ENCODE measurements around the gene HDC. TPM values are rescaled to one million over a fixed set of nuclear protein-coding genes. Genes with fewer than 3 reads are reported as not detected.

Gene HDC, protein sequence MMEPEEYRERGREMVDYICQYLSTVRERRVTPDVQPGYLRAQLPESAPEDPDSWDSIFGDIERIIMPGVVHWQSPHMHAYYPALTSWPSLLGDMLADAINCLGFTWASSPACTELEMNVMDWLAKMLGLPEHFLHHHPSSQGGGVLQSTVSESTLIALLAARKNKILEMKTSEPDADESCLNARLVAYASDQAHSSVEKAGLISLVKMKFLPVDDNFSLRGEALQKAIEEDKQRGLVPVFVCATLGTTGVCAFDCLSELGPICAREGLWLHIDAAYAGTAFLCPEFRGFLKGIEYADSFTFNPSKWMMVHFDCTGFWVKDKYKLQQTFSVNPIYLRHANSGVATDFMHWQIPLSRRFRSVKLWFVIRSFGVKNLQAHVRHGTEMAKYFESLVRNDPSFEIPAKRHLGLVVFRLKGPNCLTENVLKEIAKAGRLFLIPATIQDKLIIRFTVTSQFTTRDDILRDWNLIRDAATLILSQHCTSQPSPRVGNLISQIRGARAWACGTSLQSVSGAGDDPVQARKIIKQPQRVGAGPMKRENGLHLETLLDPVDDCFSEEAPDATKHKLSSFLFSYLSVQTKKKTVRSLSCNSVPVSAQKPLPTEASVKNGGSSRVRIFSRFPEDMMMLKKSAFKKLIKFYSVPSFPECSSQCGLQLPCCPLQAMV
- not detected in 2 replicates for total RNA-seq

DNA sequence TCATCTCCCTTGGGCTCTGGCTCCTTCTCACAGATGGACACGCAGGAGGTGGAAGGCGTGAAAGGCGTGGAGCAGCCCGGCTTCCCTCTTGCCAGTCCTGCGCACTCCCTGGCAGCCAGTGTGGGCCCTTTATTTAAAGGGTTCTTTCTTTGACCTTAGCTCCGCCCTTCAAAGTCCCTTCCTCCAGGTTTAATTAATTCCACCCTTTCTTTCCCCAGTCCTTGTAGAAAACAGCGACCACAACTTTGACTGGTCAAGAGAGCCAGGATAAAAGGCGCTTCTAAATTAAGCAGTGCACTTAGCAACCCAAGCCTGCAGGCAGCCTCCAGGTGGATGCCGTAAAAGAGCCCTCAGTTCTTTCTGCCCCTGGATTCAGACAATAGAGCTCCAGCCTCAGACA lies at the start of gene HDC:
Gene HDC, minus strand, starts transcription at position 107 of the 400 bp plus-strand sequence. Its CDS starts 103 bp downstream, at position 4.
- DNase-seq (ENCODE audit: low read depth in 2 of 2) = no peak

DNA sequence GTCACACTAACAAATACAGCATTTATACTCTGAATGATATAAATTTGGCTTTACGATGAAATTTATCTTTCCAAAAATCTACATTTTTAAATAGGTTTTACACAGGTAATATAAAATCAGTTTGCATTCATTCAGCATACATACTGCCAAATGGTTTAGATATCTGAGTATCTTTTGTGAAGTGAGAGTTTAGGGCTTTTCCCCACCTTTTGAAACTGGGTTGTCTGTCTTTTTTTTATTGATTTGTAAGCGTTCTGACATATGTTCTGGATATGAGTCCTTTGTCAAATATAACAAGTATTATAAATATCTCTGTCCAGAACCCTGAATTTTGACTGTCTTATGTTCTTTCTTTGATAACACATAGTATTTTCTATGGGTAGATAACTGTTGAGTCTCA lies 47.1 kb upstream of the HDC start:
- no peak for DNase-seq (ENCODE audit: low read depth in 2 of 2)

DNA sequence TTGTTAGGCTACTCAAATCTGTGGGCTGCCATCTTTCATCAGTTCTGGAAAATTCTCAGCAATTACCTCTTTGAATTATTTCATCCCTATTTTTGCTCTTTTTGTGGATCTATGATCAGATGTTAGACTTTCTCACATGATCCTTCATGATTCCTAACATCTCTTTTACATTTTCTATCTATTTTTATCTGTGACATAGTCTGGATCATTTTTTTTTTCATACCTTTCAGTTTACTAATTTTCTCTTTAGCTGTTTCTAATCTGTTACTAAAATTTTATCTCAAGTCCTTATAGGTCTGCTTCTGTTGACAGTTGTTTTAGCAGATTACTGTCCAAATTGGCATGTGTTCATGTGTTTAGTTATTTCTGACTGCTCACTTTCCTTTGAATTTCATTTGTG lies 42.3 kb upstream of the HDC start:
- no peak for DNase-seq (ENCODE audit: low read depth in 2 of 2)

DNA sequence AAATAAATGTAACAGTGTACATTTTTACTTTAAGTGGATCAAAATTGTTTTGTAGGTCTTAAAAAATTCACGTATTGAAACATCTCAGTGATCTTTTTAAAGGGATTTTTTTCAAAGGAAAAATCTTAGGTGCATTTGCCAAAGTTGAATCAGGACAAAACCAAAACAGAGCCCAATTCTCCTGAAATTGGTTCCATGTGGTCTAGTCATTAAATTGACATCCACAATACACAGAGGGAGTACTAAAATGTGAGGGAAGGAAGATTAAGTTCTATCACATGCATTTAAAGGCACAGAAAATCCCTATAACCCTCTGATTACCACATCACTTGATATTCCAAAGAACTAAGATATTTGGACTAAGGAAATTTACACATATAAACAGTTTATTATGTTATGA lies 39.3 kb upstream of the HDC start:
- DNase-seq (ENCODE audit: low read depth in 2 of 2) = no peak

DNA sequence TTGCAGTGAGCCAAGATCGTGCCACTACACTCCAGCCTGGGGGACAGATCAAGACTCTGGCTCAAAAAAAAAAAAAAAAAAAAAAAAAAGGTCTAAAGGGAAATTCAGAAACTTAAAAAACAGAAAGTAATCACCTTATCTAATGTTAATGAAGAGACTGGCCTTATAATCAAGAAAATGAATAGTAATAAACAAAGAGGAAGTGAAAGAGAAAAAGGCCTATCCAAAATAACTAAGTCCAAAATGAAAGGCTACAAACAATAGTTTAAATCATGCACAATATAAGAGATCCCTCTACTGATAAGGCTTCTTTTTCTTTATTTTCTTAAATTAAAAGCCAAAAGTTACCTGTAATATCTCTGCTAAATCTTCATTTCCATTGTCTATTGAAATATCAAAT lies 37.1 kb upstream of the HDC start:
- no peak for DNase-seq (ENCODE audit: low read depth in 2 of 2)

DNA sequence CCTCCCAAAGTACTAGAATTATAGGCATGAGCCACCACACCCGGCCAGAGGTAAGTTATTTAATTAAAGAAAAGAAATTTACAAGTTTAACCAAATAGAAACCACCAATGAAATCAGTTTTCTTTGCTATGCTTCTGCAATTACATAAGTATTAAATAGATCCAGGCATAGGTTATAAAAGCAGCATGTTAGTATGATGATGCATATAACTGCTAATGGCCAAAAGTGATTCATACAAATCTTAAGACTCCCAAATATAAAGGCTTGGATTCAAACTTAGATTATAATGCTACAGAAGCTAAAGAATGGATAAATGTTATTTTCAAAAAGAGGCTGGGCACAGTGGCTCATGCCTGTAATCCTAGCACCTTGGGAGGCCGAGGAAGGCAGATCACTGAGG lies 32.8 kb upstream of the HDC start:
- no peak for DNase-seq (ENCODE audit: low read depth in 2 of 2)

DNA sequence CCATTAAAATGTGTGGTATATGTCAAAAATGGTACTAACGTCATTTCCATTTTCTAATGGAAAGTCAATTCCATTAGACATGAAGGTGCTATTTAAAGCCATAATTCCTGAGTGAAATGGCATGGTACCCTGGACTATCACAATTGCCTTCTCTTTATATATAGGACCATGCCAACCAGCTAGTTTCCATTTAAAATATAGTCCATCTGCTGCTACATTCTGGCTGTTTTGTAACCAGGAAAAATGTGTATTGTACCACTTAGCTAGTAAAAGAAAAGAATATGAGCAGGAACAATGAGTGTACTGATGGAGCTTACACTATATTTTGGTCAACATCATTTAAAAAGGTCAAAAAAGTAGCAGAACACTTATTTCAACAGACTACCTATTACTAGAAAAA lies 30.4 kb upstream of the HDC start:
- DNase-seq (ENCODE audit: low read depth in 2 of 2) = no peak

DNA sequence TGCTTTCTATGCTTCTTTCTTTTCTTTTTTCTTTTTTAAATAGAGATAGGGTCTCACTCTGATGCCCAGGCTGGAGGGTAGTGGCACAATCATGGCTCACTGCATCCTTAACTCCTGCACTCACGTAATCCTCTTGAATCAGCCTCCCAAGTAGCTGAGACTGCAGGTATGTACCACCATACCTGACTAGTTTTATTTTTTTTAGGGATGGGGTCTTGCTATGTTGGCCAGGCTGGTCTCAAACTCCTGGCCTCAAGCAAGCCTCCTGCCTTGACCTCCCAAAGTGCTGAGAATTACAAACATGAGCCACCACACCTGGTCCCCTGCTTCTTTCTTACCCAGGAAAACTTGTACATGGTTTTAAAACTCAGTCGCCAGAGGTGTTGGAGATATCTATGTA lies 24.2 kb upstream of the HDC start:
- DNase-seq (ENCODE audit: low read depth in 2 of 2) = no peak

DNA sequence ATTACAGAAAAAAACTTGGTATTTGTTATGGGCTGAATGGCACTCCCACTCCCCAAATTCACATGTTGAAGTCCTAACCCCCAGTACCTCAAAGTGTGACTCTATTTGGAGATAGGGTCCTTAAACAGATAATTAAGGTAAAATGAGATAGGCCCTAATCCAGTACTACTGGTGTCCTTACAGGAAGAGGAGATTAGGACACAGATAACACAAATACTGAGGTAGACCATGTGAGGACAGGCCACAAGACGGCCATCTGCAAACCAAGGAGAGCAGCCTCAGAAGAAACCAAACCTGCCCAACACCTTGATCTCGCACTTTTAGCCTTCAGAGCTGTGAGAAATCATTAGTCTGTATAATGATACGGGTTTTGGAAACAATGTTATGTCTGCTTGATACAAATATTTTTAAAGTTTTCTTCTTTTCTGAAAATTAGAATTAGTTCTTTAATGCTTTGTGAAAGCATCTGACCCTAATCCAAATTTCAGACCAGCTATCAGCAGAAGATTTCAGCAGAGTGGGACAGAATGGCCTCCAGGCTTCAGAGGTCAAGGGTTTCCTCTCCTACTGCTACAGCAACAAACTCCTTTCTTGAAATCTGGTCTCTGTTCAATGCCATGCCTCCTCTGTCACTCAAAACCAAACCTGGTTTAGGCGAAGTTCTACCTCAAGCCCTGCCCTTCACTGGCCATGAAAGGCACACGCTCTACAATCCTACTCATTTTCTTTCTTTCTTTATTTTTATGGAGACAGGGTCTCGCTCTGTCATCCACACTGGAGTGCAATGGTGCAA lies 22.0 kb upstream of the HDC start:
- DNase-seq (ENCODE audit: low read depth in 2 of 2) = no peak

DNA sequence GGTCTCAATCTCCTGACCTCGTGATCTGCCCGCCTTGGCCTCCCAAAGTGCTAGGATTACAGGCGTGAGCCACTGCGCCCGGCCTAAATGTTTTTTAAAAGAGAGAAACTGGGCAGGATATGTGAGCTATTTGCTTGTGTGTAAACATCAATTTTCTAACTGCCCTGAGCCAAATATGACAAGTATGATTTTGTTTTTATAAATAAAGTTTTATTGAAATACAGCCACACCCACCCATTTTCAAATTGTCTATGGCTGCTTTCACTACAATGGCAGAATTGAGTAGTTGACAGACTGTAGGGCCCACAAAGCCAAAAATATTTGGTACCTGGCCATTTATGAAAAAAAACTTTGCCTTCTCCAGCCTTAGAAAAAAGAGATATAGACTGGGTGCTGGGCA lies 15.9 kb upstream of the HDC start:
- DNase-seq (ENCODE audit: low read depth in 2 of 2) = no peak

DNA sequence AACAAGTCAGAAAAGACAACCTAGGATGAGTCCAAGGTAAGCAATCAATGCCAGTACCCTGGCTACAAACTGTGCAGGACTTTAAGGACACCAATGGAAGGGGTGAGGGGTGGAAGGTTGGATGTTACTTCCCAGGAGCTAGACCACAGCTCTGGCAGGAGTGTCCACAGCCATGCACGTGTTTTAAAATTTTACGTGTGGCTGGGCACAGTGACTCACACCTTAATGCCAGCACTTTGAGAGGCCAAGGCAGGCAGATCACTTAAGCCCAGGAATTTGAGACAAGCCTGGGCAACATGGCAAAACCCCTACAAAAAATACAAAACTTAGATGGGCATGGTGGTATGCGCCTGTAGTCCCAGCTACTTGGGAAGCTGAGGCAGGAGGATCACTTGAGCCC lies 14.7 kb upstream of the HDC start:
- no peak for DNase-seq (ENCODE audit: low read depth in 2 of 2)

DNA sequence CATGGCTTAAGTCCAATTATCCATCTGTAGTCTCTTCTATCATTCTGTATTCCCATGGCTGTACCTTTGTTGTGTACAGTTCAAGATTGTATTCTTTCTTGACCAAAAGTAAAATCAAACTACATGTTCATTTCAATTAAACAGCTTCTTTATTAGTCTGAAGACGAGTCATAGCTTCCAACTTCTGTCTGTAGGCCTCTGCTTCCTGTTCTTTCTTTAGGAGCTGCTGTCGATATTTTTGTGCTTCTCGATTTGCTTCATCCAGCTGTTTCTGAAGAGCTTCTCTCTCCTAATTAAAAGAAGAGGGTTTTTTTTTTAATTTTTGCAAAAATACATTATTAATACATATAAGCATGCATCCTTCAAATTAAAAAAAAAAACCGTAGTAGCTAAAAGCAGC lies 13.0 kb upstream of the HDC start:
- DNase-seq (ENCODE audit: low read depth in 2 of 2) = no peak

DNA sequence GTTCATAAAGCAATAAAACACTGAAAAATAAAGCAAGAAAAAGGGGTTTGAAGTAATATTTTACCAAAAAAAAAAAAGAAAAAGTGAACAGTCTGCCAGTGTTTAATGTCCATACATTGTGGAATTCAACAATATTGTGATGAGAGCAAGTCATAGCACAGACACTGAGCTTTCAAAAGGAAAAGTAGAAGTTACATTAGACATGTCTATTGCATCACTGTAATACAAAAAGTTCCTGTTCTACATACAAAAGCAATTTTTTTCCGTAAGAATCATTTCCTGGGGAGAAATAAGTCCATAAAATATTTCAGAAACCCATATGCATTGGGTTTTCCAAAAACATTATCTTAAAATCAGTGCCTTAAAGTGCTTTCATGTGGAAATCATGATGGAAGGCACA lies 11.8 kb upstream of the HDC start:
- no peak for DNase-seq (ENCODE audit: low read depth in 2 of 2)

DNA sequence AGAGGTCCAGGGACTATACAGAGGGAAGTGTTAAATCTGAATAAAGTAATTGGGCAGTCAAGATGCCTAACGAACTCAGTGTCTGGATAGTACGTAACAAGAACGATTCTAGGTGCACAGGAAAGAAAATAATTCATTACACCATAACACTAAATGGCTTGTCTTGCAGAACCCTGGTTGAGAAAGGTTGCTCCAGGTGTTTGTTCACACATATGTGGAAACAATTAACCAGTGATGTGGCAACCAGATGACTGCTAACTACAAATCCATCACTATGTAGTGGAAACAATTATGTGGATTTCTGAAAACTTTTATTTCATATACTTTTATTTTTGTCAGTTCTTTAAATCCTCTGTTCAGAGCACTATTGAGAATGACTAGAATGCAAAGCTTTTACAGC lies 10.4 kb upstream of the HDC start:
- no peak for DNase-seq (ENCODE audit: low read depth in 2 of 2)

DNA sequence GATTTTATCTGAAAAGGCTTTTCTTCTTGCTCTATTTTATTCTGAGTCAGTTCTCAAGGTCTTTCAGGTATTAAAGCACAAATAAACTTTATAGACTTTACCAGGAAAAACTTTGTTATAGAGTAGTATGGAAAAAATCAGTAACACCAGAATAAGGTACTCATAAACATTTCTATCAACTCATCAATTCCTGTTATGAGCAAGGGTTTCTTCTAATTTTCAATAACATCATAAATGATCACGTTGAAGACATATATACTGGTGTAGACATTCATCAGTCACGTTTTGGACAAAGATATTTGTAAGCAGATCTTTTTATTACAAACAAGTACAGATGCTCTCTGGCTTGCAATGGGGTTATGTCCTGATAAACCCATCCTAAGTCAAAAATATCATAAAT lies 9.6 kb upstream of the HDC start:
- no peak for DNase-seq (ENCODE audit: low read depth in 2 of 2)

DNA sequence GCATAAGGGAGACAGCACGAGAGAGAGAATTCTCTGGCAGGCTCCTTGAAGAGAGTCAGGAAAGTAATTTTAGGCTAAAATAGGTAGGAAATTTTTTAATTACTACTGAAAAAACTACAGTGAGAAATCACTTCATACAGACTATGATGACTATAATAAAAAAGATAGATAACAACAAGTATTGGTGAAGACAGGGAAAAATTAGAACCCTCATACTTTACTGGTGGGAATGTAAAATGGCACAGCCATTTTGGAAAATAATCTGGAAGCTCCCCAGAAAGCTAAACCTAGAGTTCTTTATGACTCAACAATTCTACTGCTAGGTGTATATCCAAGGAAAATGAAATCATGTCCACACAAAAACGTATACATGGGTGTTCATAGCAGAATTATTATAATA lies 2.1 kb upstream of the HDC start:
- DNase-seq (ENCODE audit: low read depth in 2 of 2) = no peak

DNA sequence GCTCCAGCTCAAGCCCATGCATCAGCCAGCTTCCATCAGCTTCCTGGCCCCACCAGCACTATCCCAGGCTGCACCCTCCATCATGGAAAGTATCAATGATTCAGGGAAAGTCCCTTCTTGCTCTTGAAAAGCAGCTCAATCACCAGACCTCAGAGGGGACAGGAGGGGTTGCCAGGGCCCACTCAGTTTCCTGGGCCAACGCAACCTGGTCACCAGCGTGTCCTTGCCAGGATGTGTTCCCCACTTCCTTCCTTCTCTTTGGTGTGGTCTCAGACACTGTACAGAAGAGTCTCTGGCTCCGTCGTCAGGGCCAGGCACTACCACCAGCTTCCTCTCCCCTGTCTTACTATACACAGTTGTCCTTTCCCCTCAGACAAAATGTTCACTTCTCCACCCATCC lies 3.0 kb downstream of the HDC start:
- no peak for DNase-seq (ENCODE audit: low read depth in 2 of 2)

DNA sequence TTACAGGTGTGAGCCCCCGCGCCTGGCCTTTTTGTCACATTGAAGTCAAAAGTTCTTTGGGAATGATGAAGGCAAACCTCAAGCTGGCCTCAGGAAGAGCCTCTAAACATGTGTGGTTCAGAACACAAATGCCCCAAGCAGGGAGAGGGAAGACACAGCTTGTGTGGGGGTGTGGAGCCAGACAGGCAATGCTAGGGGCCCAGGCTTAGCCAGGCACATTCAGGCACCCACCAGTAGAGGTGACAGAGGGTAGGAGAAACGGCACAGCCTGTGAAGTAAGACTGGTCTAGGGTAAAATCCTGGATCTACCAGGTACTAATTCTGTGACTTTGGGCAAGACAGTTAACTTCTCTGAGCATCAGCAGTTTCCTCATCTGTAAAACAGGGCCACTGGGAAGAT lies 3.5 kb downstream of the HDC start:
- DNase-seq (ENCODE audit: low read depth in 2 of 2) = no peak

DNA sequence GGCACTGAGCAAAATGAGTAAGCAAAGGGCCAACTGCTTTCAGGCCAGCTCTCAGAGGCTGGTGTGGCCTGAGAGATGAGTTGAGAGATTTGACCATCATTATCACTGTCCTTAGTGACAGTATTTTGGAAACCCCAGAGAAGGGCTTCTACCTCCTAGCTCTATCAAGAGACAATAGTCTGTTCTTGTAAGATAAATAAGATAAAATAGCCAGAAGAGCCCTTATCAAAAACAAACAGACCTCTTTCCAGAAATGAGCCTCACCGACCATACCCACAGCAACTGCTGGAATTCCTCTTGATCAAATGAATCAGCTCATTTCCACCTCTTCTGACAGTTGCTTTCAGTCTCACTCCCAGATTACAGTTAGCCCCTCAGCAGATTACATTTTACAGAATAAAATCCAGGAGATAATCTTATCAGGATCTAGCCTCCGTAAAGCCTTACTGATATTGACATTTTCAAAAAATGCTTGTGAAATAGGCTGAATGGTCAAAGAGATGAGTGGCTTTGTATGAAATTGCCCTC lies 4.5 kb downstream of the HDC start:
- DNase-seq (ENCODE audit: low read depth in 2 of 2) = no peak

DNA sequence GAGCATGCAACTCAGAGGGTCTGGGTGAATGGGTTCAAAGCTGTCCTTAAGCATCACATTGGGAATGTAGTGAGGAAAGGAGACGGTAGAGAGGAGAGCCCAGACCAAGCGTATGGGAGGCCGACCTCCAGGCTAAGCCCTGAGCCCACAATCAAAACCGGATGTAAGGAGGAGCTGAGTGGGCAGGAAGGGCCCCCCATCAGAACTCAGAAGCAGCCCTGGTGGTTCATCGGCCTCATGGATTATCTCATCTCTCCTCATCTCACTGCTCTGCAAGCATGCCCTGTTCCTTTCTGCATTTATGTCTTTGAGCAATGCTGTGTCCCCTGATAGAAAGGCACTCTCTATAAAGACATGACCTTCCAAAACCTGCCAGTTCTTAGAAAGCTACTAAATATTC lies 6.2 kb downstream of the HDC start:
- DNase-seq (ENCODE audit: low read depth in 2 of 2) = no peak

DNA sequence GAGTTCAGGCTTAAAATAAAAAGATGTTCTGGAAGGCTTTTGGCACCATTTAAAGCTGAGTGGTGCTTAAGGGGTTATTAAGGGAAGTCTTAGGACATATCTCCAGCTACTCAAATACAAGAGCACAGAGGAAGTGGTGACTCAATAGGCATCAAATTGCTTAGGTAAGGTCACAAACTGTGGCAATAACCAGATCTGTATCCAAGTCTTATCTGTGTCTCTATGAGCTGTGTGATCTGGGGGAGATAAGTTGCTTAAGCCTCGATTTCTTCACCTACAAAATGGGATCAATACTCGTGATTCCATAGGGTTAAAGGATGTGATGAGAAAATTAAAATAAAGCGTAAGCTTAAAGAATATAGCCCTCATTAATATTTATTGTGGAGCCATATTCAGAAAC lies 7.6 kb downstream of the HDC start:
- DNase-seq (ENCODE audit: low read depth in 2 of 2) = no peak

DNA sequence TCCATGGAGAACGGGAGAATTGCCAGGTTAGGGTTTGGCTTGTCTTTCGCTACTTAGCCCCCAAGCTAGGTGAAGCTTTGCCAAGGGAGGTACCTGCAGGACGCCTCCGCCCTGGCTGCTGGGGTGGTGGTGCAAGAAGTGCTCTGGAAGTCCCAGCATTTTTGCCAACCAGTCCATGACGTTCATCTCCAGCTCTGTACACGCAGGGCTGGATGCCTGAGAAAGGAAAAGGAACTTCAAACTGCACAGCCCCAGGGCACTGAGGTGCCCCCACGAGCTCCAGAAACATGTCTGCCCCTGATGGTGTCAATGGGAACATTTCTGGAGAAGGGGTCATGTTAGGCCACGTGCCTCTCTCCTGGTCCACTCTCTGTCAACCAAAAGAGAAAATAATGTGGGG lies 8.2 kb downstream of the HDC start:
- DNase-seq (ENCODE audit: low read depth in 2 of 2) = no peak

Data from dermis microvascular lymphatic vessel endothelial cell (primary cell).